CD4-positive, alpha-beta T cell treated with Interleukin-21 for 1 hour (primary cell): ENCODE results near the gene FBF1.

Experiments used
- DNase-seq: peaks from one replicate; pipeline ENCODE4 v3.0.0-alpha.2; 2020

FBF1 gene

GRCh38 chr17:75950855-75951554 lies 10.2 kb upstream of the FBF1 start:
- no peak for DNase-seq

GRCh38 chr17:75950421-75950820 lies 9.6 kb upstream of the FBF1 start:
- no peak for DNase-seq

GRCh38 chr17:75945211-75945610 lies 4.4 kb upstream of the FBF1 start:
- no peak for DNase-seq

- no peak for DNase-seq
These were observed 2.6 kb upstream of the FBF1 start for GRCh38 chr17:75943491-75943890.

GRCh38 chr17:75942473-75942872 lies 1.6 kb upstream of the FBF1 start:
- DNase-seq = no peak

GRCh38 chr17:75941442-75941819 lies 589 bp upstream of the FBF1 start:
- no peak for DNase-seq

GRCh38 chr17:75937652-75938051 lies 3.2 kb downstream of the FBF1 start:
- no peak for DNase-seq

GRCh38 chr17:75933808-75934207 lies 7.0 kb downstream of the FBF1 start:
- no peak for DNase-seq

GRCh38 chr17:75932852-75933251 lies 8.0 kb downstream of the FBF1 start:
- no peak for DNase-seq

GRCh38 chr17:75931062-75931461 lies 9.8 kb downstream of the FBF1 start:
- DNase-seq = no peak

- no peak for DNase-seq
These were observed 13.4 kb downstream of the FBF1 start for GRCh38 chr17:75927286-75927922.

- DNase-seq = no peak
These were observed 14.4 kb downstream of the FBF1 start for GRCh38 chr17:75926456-75926855.

- DNase-seq = no peak
These were observed 14.9 kb downstream of the FBF1 start for GRCh38 chr17:75925912-75926311.

- no peak for DNase-seq
These were observed 15.7 kb downstream of the FBF1 start for GRCh38 chr17:75925103-75925502.

GRCh38 chr17:75922963-75923874 lies 17.6 kb downstream of the FBF1 start:
- no peak for DNase-seq

GRCh38 chr17:75922173-75922961 lies 18.5 kb downstream of the FBF1 start:
- no peak for DNase-seq

- no peak for DNase-seq
These were observed 19.2 kb downstream of the FBF1 start for GRCh38 chr17:75921596-75921995.

- no peak for DNase-seq
These were observed 20.7 kb downstream of the FBF1 start for GRCh38 chr17:75920045-75920560.

GRCh38 chr17:75919611-75920010 lies 21.2 kb downstream of the FBF1 start:
- no peak for DNase-seq

GRCh38 chr17:75917917-75918445 lies 22.9 kb downstream of the FBF1 start:
- no peak for DNase-seq

- DNase-seq = no peak
These were observed 23.5 kb downstream of the FBF1 start for GRCh38 chr17:75917141-75917916.

- no peak for DNase-seq
These were observed 25.6 kb downstream of the FBF1 start for GRCh38 chr17:75915268-75915667.
